Smooth muscle cell of trachea (primary cell): ENCODE results near the gene TMEM238L. TPM values are rescaled to one million over a fixed set of nuclear protein-coding genes. Genes with fewer than 3 reads are reported as not detected.

Experiments used
- total RNA-seq: library from RNA; depleted of rRNA; stranded (reverse); fragments of >200 nt; gene quantifications from 2 replicates; pipeline ENCODE4 v1.2.1, GENCODE V29; 2014

Gene TMEM238L
- not detected in 2 replicates for total RNA-seq

DNA sequence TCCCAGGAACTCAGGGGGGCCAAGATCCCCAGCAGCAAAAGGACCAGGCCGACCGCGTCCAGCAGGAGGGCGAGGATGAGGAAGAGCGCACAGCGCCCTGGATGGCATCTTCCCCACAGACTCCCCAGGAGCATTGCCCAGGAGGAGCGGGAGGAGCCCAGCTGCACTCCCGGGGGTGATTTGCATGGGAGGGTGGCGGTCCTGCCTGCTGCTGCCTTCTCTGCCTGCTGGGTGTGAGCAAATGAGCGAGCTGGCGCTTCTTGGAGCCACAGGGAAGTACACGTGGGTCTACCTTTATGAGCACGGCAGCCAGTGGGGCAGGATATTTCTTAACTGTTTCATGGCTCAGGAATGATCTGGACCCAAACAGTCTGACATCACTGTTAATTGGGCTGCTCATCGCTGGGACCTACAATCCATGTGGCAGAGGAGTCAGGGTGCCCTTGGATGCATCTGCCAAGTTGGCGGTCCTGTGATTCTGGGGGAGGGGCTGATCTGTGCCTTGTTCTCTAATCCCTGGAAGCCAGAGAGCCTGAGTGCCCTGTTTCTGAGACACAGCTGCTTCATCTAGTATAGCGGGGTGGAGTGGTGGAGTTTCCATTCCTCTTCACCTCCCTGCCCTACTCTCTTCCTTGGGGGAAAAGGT, at the start of gene TMEM238L:
TSS of gene TMEM238L (minus strand) at position 270 of the 646 bp plus-strand sequence. CDS start at position 134, 136 bp downstream.

DNA sequence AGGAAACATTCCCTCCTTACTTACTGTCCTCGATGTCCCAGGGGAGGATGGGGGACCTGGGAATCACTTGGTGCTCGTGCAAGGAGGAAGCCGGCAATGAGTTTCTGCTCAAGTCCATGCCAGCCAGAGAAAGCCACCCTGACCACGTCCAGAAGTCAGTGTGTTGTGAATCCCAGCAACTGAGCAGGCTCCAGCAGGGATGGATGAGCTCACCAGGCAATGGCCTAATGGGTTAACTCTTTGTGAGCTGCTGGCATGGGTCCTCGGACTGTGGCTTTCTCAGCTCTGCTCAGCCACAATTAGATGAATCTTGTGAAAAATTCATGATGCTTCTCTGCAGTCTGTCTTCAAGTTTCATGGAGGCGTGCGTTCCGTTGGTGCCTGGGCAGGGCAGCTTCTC, 34.0 kb upstream of the TMEM238L start, which contains the start of gene PIRT:
TSS of gene PIRT (minus strand) at position 167 of the 400 bp plus-strand sequence. CDS start 12,442 bp downstream, outside the sequence.

Other genes starting within 250 kb of the TMEM238L start
- 0.33 and 0.44 TPM in 2 replicates for gene MYH3, start 146.8 kb downstream of the TMEM238L start, total RNA-seq
- gene SCO1, start 106.6 kb downstream of the TMEM238L start, total RNA-seq: 22.8 and 39.9 TPM in 2 replicates
- 13.7 and 15.5 TPM in 2 replicates for gene ADPRM, start 106.5 kb downstream of the TMEM238L start, total RNA-seq
- 1.2 and 2.8 TPM in 2 replicates for gene TMEM220, start 74.1 kb downstream of the TMEM238L start, total RNA-seq
- not detected in 2 replicates for gene PIRT, start 34.0 kb upstream of the TMEM238L start, total RNA-seq